HG03196 (cell line): ENCODE measurements around the gene FBRSL1.
"Not testable (repeated sequence)": the region's sequence is repeated elsewhere in the genome, so short reads cannot be mapped to it uniquely, and the experiment has no call there.

Source experiments
- ATAC-seq: cut with Tn5 transposase; IDR thresholded peaks from one replicate; pipeline ENCODE4 v1.9.1; 2021; ENCODE audit not compliant: unreplicated experiment

FBRSL1 gene

DNA sequence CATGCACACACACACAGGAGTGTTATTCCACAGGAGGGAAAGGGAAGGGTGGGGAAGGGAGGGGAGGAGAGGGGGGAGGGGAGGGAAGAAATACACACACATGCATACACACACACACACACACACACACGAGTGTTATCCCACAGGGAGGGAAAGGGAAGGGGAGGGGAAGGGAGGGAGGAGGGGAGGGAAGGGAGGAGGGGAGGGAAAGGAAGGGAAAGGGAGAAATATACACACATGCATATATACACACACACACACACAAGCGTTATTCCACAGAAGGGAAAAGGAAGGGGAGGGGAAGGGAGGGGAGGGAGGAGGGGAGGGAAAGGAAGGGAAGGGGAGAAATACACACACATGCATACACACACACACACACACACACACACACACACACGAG lies 19.6 kb upstream of the FBRSL1 start:
- no peak for ATAC-seq

DNA sequence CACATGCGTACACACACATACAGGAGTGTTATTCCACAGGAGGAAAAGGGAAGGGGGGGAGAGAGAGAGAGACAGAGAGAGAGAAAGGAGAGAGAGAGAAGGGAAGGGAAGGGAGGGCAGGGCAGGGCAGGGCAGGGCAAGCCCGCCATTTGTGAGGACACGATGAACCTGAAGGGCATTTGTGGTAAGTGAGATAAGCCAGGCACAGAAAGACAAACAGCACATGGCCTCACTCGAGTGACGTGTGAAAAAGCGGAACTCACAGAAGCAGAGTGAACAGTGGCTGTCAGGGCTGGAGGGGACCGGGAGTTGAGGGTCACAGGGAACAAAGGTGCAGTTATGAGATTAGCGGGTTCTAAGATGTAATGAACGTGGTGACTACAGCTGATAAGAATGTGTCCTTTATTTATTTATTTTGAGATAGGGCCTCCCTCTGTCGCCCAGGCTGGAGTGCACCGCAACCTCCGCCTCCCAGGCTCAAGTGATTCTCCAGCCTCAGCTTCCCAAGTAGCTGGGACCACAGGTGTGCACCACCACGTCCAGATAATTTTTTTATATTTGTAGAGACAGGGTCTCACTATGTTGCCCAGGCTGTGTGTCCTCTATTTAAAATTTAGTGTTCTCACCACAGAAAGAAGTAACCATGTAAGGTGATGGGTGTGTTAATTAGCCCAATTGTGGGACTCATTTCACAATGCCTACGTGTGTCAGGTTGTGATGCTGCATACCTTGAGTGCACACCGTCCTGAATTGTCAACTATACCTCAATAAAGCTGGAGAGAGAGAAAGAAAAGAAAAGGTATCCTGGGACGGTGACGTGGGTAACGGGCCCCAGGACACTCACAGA lies 18.7 kb upstream of the FBRSL1 start:
- no peak for ATAC-seq

DNA sequence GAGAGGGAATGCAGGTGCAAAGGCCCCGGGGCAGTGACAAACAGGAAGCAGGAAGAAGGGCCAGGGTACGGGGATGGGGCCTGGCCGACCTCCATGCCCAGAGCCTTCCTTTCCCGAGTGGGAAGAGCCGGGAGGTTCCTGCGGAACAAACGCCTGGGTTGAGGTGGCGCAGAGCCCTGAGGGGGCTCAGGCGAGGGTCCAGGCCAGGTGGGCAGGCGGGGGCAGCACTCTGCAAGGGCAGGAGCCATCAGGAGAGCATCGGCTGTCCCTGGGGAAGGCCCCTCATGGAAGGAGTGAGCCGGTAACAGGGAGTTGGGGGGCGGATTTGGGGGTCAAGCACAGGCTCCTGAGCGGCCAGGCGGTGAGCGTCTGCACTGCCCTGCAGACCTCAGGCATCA lies 18.1 kb upstream of the FBRSL1 start:
- ATAC-seq = no peak

DNA sequence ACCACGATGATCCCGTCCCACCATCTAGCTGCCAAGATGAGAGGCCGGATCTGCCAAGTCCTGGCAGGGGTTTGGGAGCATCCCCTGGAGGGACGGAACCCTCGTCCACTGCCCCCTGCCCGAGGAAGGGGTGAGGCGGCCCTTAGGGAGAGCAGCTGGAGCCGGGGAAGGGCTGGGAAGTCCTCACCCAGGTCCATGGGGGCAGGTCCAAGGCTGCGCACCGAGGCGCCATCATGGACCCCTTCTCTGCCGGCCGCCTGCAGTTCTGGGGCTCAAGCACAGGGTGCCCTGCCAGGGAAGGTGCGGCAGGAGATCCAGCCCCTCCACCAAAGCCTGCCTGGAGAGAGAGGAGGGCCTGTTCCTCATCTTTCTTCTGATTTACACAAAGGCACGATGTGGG lies 17.6 kb upstream of the FBRSL1 start:
- no peak for ATAC-seq

DNA sequence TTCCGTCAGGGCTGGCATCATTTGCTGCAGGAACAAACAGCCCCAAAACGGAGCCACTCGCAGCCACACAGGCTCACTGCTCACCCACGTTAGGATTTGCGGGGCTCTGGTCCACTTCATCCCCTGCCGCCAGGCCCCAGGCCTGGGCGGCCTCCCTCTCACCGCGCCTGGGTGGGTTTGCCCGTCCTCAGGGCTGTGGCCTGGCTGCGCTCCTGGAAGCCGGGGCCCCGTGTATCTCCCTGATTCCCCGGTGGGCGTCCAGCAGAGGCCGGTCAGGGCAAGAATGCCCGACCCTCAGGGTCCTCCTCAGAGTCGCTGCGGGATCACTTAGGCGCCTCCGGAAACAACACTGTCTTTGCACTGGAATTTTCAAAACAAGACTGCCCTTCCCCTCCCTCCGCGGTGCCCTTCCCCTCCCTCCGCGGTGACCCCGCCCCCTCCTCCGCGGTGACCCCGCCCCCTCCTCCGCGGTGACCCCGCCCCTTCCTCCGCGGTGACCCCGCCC lies 15.7 kb upstream of the FBRSL1 start:
- ATAC-seq = no peak

DNA sequence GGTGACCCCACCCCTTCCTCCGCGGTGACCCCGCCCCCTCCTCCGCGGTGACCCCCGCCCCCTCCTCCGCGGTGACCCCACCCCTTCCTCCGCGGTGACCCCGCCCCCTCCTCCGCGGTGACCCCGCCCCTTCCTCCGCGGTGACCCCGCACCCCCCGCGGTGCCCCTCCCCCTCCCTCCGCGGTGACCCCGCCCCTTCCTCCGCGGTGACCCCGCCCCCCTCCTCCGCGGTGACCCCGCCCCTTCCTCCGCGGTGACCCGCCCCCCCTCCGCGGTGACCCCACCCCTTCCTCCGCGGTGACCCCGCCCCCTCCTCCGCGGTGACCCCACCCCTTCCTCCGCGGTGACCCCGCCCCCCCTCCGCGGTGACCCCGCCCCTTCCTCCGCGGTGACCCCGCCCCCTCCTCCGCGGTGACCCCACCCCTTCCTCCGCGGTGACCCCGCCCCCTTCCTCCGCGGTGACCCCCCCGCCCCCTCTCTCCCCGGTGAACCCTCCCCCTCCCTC lies 15.1 kb upstream of the FBRSL1 start:
- ATAC-seq = not testable (repeated sequence)

DNA sequence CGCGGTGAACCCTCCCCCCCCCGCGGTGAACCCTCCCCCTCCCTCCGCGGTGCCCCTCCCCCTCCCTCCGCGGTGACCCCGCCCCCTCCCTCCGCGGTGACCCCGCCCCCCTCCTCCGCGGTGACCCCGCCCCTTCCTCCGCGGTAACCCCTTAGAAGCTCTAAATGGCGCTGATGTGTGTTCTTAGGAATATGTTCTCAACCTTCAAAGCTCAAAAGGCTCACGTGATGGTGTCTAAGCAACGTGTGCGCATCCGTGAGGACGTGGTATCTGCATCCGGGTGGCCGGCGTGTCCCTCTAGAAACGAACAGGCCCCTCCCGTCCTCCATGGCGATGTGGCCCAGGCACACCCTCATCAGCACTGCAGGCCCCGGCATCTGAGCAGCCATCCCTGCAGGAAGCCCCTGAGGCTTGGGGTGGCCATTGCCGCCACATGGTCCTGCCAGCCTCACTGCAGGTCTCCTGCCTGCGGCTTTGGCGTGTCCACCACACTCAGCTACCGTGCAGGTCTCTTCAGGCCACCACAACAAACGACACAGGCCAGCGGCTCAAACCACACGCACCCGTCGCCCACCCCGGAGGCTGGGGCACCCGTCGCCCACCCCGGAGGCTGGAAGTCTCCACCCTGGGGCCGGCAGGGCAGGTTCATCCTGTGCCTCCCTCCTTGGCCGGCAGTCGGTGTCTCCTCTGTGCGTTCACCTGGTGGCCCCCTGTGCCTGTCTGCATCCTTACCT lies 14.5 kb upstream of the FBRSL1 start:
- no peak for ATAC-seq

DNA sequence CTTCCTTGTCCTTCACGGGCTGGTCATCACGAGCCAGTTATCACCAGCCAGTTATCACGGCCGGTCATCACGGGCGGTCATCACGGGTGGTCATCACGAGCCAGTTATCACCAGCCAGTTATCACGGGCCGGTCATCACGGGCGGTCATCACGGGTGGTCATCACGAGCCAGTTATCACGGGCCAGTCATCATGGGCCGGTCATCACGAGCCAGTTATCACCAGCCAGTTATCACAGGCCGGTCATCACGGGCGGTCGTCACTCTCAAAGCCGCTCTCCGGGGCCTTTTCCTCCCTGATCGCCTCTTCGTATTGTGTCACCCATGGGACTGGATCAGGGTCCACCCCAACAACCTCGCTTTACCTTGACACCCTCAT lies 13.9 kb upstream of the FBRSL1 start:
- ATAC-seq = no peak

DNA sequence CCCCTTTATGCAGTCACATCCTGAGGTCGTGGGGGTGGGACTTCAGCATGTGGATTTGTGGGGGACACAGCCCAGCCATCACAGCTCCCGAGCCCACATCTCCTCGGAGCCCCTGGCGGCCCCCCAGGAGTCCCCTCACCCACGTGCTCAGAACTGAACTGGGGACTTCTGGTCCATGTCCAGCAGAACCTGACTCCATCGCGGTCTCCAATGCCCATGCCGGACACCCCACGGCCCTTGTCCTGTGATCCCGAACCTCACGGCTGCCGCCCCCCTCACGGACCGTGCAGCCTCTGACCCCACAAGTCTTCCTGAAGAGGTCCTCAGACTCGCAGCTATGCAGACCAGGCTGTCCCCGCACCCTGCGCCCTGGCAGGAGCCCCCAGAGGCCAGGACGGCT lies 13.5 kb upstream of the FBRSL1 start:
- ATAC-seq = no peak

DNA sequence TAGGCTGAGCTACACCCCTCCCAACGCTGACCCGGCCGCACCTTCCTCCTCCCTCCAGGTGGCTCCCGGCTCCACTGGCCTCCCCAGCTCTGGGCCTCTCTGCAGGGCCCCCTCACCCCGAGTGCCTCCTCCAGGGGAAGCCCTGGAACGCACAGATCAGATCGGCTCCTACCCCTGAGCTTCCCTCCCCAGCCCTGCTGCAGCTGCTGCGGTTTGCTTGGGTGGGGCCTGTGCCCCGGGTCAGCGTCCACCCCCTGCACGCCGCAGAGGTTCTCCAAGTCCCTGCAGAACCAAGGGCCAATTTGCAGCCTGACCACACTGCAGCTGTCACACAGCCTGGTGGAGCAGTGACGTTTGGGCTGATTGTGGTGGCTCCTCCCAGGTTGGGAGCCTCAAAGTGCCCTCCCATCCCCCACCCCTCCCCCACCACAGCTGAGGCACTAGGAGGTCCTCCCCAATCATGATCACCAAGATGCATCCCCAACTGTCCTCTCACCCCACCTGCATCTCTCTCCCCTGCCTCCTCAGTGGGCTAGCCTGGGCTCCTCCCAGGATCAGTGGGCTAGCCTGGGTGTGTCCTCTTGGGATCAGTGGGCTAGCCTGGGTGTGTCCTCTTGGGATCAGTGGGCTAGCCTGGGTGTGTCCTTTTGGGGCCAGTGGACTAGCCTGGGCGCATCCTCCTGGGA lies 12.8 kb upstream of the FBRSL1 start:
- no peak for ATAC-seq

DNA sequence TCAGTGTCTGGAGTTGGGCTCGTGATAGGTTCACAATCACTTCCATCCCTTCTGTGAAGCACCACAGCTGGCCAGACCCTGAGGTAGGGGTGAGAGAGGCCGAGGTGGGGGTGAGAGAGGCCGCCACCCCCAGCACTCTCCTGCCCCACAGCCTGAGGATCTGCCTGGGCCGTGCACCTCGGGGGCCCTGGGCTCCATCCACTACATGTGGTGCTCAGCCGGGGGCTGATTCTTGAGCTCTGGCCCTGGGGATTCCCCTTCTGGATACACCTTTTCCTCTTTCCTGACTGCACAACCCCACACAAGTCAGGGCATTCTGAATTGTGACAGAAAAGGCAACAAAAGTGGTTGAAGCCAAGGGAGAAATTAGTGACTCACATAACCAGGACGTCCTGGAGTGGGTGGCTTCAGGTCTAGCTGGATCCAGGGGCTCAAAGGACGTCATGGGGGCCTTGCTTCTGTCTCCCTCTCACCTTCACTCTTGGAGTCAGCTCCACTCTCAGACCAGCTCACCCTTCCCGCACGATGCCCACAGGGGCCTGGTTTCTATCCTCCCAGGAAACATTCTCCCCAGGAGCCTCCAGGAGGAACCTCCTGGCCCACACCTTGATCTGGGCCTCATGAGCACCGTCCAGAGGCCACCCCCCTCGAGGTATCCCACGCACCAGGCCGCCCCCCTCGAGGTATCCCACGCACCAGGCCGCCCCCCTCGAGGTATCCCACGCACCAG lies 12.1 kb upstream of the FBRSL1 start:
- ATAC-seq = no peak

DNA sequence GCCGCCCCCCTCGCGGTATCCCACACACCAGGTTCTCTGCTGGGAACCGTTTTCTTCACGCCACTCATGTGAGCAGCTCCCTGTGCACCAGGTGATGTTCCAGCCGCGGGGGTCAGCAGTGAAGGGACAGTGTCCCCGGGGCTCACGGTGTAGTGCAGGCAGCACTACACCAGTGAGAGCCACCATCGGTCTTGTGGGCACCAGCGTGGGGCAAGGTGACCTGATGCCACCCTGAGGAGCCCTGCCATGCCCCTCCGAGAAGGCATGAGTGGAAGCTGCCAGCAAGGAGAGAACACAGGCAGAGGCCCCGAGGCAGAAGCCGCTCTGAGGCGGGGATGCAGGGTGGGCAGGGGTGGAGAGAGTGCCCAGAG lies 11.5 kb upstream of the FBRSL1 start:
- ATAC-seq = no peak

DNA sequence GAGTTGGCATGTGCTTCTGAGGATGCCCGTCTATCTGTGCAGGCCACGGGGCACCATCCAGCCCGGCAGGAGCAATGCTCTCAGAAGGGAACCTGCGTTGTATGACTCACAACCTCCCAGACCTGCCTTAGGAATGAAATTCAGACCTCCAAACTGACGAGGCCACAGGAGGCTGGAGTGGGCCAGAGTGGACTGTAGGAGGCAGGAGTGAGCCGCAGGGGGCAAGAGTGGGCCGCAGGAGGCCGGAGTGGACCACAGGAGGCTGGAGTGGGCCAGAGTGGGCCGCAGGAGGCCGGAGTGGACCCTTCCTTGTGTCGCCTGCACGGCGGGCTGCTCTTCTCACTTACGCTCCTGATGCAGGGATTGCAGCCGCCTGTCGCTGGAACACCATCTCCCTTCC lies 11.1 kb upstream of the FBRSL1 start:
- ATAC-seq = no peak

DNA sequence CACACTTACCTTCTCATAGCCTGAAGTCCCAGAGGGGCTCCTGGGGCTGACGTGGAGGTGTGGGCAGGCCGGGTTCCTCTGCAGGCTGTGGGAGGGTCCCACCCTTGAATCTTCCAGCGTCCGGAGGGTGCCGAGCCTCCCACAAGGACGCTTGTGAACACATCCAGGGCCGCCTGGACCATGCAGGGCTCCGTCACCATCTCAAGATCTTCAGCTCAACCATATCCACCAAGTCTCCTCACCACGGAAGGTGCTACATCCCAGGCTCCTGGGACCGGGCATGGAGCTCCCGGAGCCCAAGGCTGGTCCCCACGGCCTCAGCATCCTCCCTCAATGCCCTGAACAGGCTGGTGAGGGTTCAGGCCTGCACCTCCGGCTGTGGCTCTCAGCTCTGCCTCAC lies 10.7 kb upstream of the FBRSL1 start:
- no peak for ATAC-seq

DNA sequence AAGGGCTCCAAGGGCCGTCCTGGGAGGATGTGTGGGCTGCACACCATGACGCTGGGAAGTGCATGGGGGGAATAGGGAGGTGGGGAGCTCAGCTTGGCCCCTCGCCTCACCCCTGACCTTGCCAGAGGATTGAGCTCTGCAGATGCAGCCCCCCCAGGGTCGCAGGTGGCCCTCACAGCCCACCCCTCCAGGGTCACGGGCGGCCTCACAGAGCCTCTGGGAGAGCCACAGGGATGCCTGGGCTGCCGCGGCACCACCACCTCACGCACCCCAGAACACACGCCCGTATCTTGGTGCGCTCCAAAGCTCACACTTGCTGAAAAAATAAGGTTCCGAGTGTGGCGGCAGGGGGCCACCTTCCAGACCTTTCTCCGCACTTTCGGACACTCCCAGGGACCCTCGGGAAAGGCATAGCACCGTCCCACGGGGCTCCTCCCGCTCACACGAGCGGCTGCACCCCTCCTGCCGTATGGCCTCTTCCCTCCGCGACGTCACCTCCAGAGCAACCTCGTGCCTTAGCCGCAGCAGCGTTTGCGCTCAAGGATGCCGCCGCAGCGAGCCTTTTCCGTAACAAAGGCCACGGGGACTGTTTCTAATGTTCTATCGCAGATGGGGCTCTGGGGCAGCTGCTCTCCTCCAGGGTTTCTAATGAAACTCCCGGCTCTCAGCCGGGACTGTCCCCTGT lies 9.9 kb upstream of the FBRSL1 start:
- ATAC-seq = no peak

DNA sequence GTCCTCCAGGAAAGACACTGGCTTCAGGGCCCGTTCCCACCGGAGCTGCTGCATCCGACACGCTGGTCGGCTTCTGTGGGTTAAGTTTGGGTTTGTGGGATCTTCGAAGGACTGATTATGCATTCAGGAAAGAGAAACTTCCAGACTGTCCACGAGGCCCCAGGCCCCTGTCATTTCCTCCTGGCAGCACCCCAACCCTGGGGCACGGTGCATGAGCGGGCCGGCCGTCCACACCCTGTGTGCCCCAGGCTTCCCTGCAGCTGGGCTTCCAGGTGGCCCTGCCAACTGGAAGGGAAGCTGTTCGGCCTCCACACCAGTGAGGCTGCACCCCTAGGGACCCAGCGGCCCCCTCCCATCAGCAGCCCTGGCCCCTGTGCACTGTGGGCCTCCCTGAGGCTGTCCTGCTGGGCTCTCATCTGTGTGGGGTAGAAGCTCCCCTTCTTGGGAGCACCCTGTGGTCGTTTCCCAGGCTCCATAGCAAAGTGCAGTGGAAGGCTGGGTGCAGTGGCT lies 9.3 kb upstream of the FBRSL1 start:
- ATAC-seq = no peak

DNA sequence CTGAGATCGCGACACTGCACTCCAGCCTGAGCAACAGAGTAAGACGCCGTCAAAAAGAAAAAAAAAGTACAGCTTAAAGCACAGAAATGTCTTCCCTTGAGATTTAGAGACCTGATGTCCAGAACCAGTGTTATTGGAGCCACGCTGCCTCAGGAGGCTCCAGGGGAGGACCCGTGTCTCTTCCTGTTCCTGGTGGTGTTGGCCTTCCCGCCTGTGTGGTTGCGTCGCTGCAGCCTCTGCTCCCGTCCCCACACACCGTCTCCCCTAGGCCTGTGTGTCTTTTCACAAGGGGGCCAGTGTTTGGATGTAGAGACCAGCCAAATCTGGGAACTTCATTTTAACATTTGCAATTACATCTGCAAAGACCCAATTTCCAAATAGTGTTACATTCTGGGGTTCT lies 8.6 kb upstream of the FBRSL1 start:
- ATAC-seq = no peak

DNA sequence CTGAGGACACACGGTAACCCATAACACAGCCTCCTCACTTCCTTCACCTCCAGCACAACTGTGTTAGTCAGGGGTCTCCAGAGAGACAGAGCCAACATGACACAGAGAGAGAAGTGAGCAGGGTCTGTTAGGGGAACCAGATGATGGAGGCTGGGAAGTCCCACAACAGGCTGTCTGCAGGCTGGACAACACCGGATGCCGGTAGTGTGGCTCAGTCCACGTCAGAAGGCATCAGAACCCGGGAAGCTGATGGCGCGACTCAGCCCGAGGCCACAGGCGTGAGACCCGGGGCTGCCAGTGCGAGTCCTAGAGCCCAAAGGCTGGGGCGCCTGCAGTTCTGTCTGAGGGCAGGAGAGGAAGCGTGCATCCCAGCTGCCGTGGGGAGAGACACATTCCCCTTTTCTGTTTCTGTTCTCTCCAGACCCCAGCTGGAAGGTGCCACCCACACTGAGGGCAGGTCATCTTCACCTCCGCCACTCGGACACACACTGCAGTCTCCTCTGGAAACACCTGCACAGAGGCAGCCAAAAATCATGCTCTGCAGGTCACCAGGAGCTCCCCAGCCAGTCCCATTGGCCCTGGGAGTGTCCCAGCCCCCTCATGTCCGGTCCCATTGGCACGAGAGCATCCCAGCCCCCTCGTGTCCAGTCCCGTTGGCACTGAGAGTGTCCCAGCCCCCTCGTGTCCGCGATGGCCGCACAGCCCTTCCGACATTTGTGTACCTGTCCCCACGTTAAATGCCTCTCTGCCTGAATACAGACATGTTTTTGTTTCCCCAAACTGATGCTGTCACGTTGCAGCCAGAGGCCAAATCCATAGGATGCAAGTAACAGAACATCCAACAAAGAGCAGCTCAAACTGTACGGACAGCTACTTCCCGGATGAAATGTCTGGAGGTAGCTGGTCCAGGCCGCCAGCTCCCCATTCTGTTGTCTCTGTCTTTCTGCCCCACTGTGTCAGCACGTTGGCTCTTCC lies 7.9 kb upstream of the FBRSL1 start:
- no peak for ATAC-seq

DNA sequence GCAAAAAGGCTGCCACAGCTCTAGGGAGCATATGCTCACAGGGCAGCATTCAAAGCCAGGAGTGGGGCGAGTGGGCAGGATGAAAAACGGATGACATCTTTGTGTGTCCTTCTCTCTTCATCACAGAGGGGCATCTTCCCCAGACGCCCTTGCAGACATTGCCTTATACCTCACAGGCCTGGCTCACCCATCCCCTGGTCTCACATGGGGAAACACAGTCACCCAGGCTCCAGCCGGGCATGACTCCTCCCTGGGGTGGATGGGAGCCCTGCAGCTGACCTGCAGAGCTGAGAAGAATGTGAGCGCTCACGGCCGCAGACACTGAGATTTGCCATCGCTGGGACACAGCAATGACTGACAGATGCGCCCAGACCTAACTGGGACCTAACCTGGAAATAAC lies 7.2 kb upstream of the FBRSL1 start:
- no peak for ATAC-seq
